Calu3 (cell line): ENCODE data around the gene ITPKB. TPM values are rescaled to one million over a fixed set of nuclear protein-coding genes. Genes with fewer than 3 reads are reported as not detected.
"Not testable (repeated sequence)": the region's sequence is repeated elsewhere in the genome, so short reads cannot be mapped to it uniquely, and the experiment has no call there.

Experiments used
- BruUV-seq: library from RNA; stranded (reverse); fragments of 400-500 nt; replicated peaks from 2 replicates; lab custom pipeline; 2021; lab: Mats Ljungman, UMichigan
- CTCF ChIA-PET: fragments of 300-600 bp; sonication (Branson Sonifier 250); formaldehyde crosslinking; loops from one replicate; lab custom pipeline; 2022; ENCODE audit warnings: antibody characterized with exemption; lab: Charles Lee
- DNase-seq: peaks from one replicate; pipeline ENCODE4 v3.0.0; 2022
- H3K27ac Mint-ChIP-seq: one replicate; pipeline ENCODE4 v1.8.0; 2022; ENCODE audit warnings: mixed read lengths; ENCODE audit not compliant: unreplicated experiment
- H3K27me3 Mint-ChIP-seq: one replicate; pipeline ENCODE4 v1.8.0; 2022; ENCODE audit warnings: mixed read lengths; ENCODE audit not compliant: unreplicated experiment
- H3K36me3 Mint-ChIP-seq: one replicate; pipeline ENCODE4 v1.8.0; 2022; ENCODE audit warnings: mild to moderate bottlenecking, moderate library complexity, mixed read lengths; ENCODE audit not compliant: insufficient read depth, unreplicated experiment
- H3K4me1 Mint-ChIP-seq: one replicate; pipeline ENCODE4 v1.8.0; 2022; ENCODE audit warnings: mild to moderate bottlenecking, low read depth, mixed read lengths; ENCODE audit not compliant: unreplicated experiment
- H3K4me3 Mint-ChIP-seq: one replicate; pipeline ENCODE4 v1.8.0; 2022; ENCODE audit warnings: mild to moderate bottlenecking, low read depth, moderate library complexity, mixed read lengths; ENCODE audit not compliant: unreplicated experiment
- H3K9me3 Mint-ChIP-seq: one replicate; pipeline ENCODE4 v1.8.0; 2022; ENCODE audit warnings: low read depth, mixed read lengths; ENCODE audit not compliant: unreplicated experiment
- CTCF ChIP-seq: fragments of 200-600 bp; IDR thresholded peaks from one replicate; pipeline ENCODE4 v1.8.0; 2022; ENCODE audit warnings: antibody characterized with exemption; ENCODE audit not compliant: unreplicated experiment
- intact Hi-C: fragments of 100-400 bp; cut with micrococcal nuclease; formaldehyde crosslinking; loops from one replicate; pipeline ENCODE4 v1.10.0; 2022; ENCODE audit not compliant: unreplicated experiment
- total RNA-seq: library from RNA; stranded (reverse); gene quantifications from 2 replicates; pipeline ENCODE4 v1.2.3, GENCODE V29; 2022

ITPKB gene
- total RNA-seq, 1 experiment from 2014 or later: 11.8 TPM

- no peaks in the 10 kb centered on the region for H3K4me1 Mint-ChIP-seq
- TF ChIP-seq CTCF: no peak
- H3K4me3 Mint-ChIP-seq: no peak overlapping the region
- H3K36me3 Mint-ChIP-seq: no peaks in the 10 kb centered on the region
- BruUV-seq: no TSS peak
- intact Hi-C loops: no loop called here
- peaks cover 54% of the 10 kb centered on the region for H3K27me3 Mint-ChIP-seq
- CTCF ChIA-PET: interaction anchor here (0.7 kb wide), 3 partner anchors 14 to 168 kb away, joined by 3 to 5 read pairs (median 5); no protein-coding TSS in a partner anchor
- no peak overlapping the region for H3K27ac Mint-ChIP-seq
- no peaks in the 10 kb centered on the region for H3K9me3 Mint-ChIP-seq
- DNase-seq: no peak
Observed at GRCh38 chr1:226624526-226624925, 114.6 kb downstream of the ITPKB start.

- Mint-ChIP-seq H3K36me3 (no peaks in the 10 kb centered on the region), H3K4me3 (no peak overlapping the region), H3K27ac (no peak overlapping the region), H3K4me1 (no peaks in the 10 kb centered on the region), H3K27me3 (peaks cover 70% of the 10 kb centered on the region), H3K9me3 (no peaks in the 10 kb centered on the region)
- BruUV-seq: no TSS peak
- CTCF ChIA-PET: no interaction called here
- no peak for TF ChIP-seq CTCF
- intact Hi-C loops: no loop called here
- DNase-seq: no peak
Observed at GRCh38 chr1:226622012-226622411, 117.1 kb downstream of the ITPKB start.

- no peak overlapping the region for H3K4me3 Mint-ChIP-seq
- intact Hi-C loops: no loop called here
- H3K9me3 Mint-ChIP-seq: no peaks in the 10 kb centered on the region
- CTCF ChIA-PET: no interaction called here
- H3K27ac Mint-ChIP-seq: no peak overlapping the region
- DNase-seq: no peak
- peaks cover 77% of the 10 kb centered on the region for H3K27me3 Mint-ChIP-seq
- no peaks in the 10 kb centered on the region for H3K36me3 Mint-ChIP-seq
- no peaks in the 10 kb centered on the region for H3K4me1 Mint-ChIP-seq
- BruUV-seq: no TSS peak
- no peak for TF ChIP-seq CTCF
Observed at GRCh38 chr1:226619031-226619430, 120.1 kb downstream of the ITPKB start.

GRCh38 chr1:226618380-226618779, 120.7 kb downstream of the ITPKB start:
- H3K9me3 Mint-ChIP-seq: no peaks in the 10 kb centered on the region
- peaks cover 79% of the 10 kb centered on the region for H3K27me3 Mint-ChIP-seq
- H3K4me3 Mint-ChIP-seq: no peak overlapping the region
- H3K4me1 Mint-ChIP-seq: no peaks in the 10 kb centered on the region
- intact Hi-C loops: no loop called here
- DNase-seq: no peak
- TF ChIP-seq CTCF: no peak
- no peak overlapping the region for H3K27ac Mint-ChIP-seq
- H3K36me3 Mint-ChIP-seq: no peaks in the 10 kb centered on the region
- CTCF ChIA-PET: no interaction called here
- no TSS peak for BruUV-seq

DNA sequence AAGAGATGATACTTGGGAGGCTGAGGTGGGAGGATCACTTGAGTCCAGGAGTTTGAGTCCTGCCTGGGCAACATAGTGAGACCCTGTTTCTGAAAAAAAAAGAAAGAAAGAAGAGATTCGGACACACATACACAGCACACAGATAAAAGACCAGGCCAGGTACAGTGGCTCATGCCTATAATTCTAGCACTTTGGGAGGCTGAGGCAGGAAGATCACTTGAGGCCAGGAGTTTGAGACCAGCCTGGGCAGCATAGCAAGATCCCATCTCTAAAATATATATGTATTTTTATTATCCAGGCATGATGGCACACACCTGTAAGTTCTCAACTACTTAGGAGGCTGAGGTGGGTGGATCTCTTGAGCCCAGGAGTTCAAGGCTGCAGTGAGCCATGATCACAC, 121.4 kb downstream of the ITPKB start:
- BruUV-seq, H3K4me3 Mint-ChIP-seq, CTCF ChIA-PET, H3K36me3 Mint-ChIP-seq, intact Hi-C loops, H3K4me1 Mint-ChIP-seq, H3K9me3 Mint-ChIP-seq, H3K27ac Mint-ChIP-seq, DNase-seq: not testable (repeated sequence)
- H3K27me3 Mint-ChIP-seq: peaks cover 85% of the 10 kb centered on the region
